Thyroid gland (tissue), 4 donors: ENCODE results near the gene TTK. TPM values are rescaled to one million over a fixed set of nuclear protein-coding genes. Genes with fewer than 3 reads are reported as not detected.

Source experiments
- DNase-seq, 2 donors: peaks; one replicate each; pipeline ENCODE4 v3.0.0-alpha.2; 2019
- H3K27ac ChIP-seq, 3 donors: fragments of 200-600 bp; sonication (generic); 1 replicate in 2 of 3; 2 replicates in 1 of 3; pipeline ENCODE4 v1.5.1; 2016 to 2019; ENCODE audit warnings: mild to moderate bottlenecking in 1 of 3, moderate library complexity in 1 of 3
- H3K27me3 ChIP-seq: fragments of 200-600 bp; sonication (generic); one replicate; pipeline ENCODE4 v1.5.1; 2019
- H3K36me3 ChIP-seq, 2 donors: fragments of 200-600 bp; sonication (generic); one replicate each; pipeline ENCODE4 v1.5.1; 2016 to 2019
- H3K4me1 ChIP-seq, 2 donors: fragments of 200-600 bp; sonication (generic); one replicate each; pipeline ENCODE4 v1.5.1; 2017 to 2019
- H3K4me3 ChIP-seq, 3 donors: fragments of 200-600 bp; sonication (generic); replicated peaks in 1 of 3; 1 replicate in 2 of 3; 2 replicates in 1 of 3; pipeline ENCODE4 v1.5.1; 2016; ENCODE audit warnings: mild to moderate bottlenecking in 1 of 3
- H3K9me3 ChIP-seq: fragments of 200-600 bp; sonication (generic); one replicate; pipeline ENCODE4 v1.5.1; 2017
- POLR2A ChIP-seq, 2 donors: fragments of 450-650 bp; IDR thresholded peaks; one replicate each; pipeline ENCODE4 v1.6.1; 2017; ENCODE audit warnings: antibody characterized with exemption in 2 of 2, mild to moderate bottlenecking in 2 of 2, moderate library complexity in 1 of 2
- WGBS, 2 donors: methylation state at CpG; one replicate each; pipeline ENCODE4 v1.1.5; 2017; 5-methylcytosine and 5-hydroxymethylcytosine counted together
- intact Hi-C: fragments of 100-400 bp; cut with DNase I; formaldehyde crosslinking; loops from one replicate; pipeline ENCODE4 v1.15.1; 2023
- total RNA-seq, 4 donors: library from RNA; depleted of rRNA; stranded (reverse); fragments of >200 nt; gene quantifications; one replicate each; pipeline ENCODE4 v1.2.3, GENCODE V29; 2016
- TF ChIP-seq, protein P1 (sequence below), 6 experiments: fragments of 200-600 bp in 3 of 6; fragments of 450-650 bp in 3 of 6; sonication (generic) in 3 of 6; IDR thresholded peaks; one replicate each; pipeline ENCODE4 v1.5.1; 2016 to 2019; ENCODE audit warnings: antibody characterized with exemption in 6 of 6, mild to moderate bottlenecking in 2 of 6, inconsistent platforms in 1 of 6, moderate library complexity in 1 of 6

The TTK gene
- total RNA-seq, 4 donors from 2014 or later = 0.33 to 1.9 (median 0.81) TPM; not detected in 1

DNA sequence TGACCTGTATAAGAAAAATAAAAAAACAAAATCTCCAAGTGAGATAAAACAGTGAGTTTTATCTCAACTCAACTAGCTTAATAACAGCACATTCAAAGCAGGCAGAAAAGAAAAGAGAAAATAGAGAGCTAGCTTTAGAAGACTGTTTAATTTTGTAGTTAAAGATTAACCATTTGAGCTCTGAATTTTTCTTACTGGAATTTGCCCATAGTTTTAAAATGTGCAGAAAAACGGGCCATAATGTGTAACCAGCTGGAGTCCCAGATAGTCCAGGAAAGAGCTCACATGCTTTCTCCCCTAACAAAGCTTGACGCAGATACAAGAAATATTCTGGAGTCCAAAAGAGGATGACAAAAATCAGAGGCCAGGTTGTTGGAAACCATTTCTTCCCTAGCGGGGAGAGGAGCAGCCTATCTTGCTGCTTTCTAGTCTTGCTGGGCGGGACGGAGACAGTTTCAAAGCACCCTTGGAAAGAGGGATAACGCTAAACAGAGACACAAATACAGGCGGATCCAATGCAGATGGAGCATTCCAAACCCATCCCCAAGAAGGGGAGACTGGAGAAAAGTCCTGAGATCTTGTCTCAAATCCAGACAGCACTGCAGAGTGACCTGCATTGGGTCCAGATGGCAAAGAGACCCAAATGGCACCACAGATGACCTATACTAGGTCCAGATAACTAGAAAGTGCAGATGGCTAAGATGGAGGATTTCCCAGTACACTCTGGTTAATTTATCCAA, 16.1 kb downstream of the TTK start:
- no peak for DNase-seq
- H3K36me3 ChIP-seq = no peaks in the 10 kb centered on the region
- WGBS, 2 donors = 92 to 97% methylated on average over 7 of the region's 7 CpGs
- no peak overlapping the region for H3K4me3 ChIP-seq
- no peaks in the 10 kb centered on the region for H3K4me1 ChIP-seq
- H3K9me3 ChIP-seq = no peaks in the 10 kb centered on the region
- TF ChIP-seq, protein P1, sequence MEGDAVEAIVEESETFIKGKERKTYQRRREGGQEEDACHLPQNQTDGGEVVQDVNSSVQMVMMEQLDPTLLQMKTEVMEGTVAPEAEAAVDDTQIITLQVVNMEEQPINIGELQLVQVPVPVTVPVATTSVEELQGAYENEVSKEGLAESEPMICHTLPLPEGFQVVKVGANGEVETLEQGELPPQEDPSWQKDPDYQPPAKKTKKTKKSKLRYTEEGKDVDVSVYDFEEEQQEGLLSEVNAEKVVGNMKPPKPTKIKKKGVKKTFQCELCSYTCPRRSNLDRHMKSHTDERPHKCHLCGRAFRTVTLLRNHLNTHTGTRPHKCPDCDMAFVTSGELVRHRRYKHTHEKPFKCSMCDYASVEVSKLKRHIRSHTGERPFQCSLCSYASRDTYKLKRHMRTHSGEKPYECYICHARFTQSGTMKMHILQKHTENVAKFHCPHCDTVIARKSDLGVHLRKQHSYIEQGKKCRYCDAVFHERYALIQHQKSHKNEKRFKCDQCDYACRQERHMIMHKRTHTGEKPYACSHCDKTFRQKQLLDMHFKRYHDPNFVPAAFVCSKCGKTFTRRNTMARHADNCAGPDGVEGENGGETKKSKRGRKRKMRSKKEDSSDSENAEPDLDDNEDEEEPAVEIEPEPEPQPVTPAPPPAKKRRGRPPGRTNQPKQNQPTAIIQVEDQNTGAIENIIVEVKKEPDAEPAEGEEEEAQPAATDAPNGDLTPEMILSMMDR (IDR thresholded peaks at IDR 0.05) = no peak
- no peak for TF ChIP-seq POLR2A (IDR thresholded peaks at IDR 0.05)
- H3K27me3 ChIP-seq = no peaks in the 10 kb centered on the region
- intact Hi-C loops = no loop called here
- H3K27ac ChIP-seq = no peak overlapping the region

DNA sequence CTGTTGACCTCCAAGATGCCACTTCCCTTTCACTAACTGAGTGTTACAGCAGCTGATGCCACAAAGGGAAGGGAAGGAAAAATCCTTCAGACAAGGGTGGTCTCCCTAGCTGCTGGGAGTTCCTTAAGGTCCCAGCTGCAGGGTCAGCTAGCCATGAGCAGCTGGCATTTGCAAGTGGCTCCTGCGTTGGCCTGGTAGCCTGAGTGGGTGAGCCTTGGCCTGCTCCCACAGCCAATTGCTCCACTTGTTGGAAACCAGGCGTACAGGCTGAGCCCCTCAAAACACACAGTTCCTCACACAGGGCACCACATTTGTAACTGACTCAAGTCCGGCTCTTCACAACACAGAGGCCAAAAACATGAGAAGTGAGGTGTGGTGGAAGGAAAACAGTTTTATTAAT, 16.7 kb downstream of the TTK start:
- no peaks in the 10 kb centered on the region for H3K36me3 ChIP-seq
- intact Hi-C loops = no loop called here
- no peaks in the 10 kb centered on the region for H3K27me3 ChIP-seq
- no peak overlapping the region for H3K4me3 ChIP-seq
- no peak for DNase-seq
- H3K4me1 ChIP-seq = no peaks in the 10 kb centered on the region
- no peak overlapping the region for H3K27ac ChIP-seq
- WGBS, 2 donors = 98 to 99% methylated on average over 3 of the region's 3 CpGs
- no peak for TF ChIP-seq POLR2A (IDR thresholded peaks at IDR 0.05)
- TF ChIP-seq, protein P1 (IDR thresholded peaks at IDR 0.05) = no peak
- H3K9me3 ChIP-seq = no peaks in the 10 kb centered on the region

DNA sequence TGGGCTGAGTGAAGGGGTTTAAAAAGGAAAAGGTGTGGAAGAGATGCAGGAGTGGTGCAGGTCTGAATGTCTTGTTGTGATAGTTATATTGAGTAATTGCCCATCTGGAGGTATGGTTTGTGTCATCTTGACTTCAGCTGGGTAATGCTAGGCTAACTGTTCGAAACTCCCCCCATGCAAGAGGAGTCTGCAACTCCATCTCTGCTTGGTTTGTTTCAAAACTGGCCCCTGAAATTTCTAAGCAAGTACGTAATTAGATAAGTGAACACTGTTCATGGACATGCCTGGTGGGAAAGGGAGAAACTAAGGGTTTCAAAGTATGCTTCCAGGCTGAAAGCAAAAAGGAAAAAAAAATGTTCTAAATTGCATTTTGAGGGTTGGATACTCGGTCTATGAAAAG, 17.1 kb downstream of the TTK start:
- Histone ChIP-seq H3K4me1 (no peaks in the 10 kb centered on the region), H3K36me3 (no peaks in the 10 kb centered on the region), H3K4me3 (no peak overlapping the region), H3K9me3 (no peaks in the 10 kb centered on the region), H3K27me3 (no peaks in the 10 kb centered on the region), H3K27ac (no peak overlapping the region)
- WGBS, 2 donors = 92 to 96% methylated on average over 3 of the region's 3 CpGs
- no peak for DNase-seq
- TF ChIP-seq POLR2A (IDR thresholded peaks at IDR 0.05) = no peak
- TF ChIP-seq, protein P1 (IDR thresholded peaks at IDR 0.05) = no peak
- intact Hi-C loops = no loop called here

DNA sequence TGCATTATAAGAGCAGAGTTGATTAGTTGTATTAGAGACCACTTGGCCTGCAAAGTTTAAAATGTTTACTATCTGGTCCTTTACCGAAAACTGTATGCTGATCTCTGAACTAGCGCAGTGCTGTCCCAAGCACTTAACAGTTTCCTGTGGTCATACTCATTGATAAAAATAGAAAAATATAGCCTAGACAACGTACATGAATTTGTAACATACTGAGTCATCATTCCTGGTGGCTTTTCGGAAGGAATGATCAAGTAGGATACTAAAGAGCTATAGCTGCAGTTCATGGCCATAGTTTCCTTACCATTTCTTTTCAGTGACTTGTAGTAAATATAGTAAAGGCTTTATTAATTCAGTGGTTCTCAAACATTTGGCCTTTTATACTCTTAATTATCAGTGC, 18.4 kb downstream of the TTK start:
- Histone ChIP-seq H3K36me3 (no peaks in the 10 kb centered on the region), H3K4me1 (no peaks in the 10 kb centered on the region), H3K9me3 (no peaks in the 10 kb centered on the region), H3K4me3 (no peak overlapping the region), H3K27me3 (no peaks in the 10 kb centered on the region), H3K27ac (no peak overlapping the region)
- intact Hi-C loops = no loop called here
- 87 to 95% methylated on average over 4 of the region's 4 CpGs for WGBS, 2 donors
- TF ChIP-seq, protein P1 (IDR thresholded peaks at IDR 0.05) = no peak
- TF ChIP-seq POLR2A (IDR thresholded peaks at IDR 0.05) = no peak
- DNase-seq = no peak

DNA sequence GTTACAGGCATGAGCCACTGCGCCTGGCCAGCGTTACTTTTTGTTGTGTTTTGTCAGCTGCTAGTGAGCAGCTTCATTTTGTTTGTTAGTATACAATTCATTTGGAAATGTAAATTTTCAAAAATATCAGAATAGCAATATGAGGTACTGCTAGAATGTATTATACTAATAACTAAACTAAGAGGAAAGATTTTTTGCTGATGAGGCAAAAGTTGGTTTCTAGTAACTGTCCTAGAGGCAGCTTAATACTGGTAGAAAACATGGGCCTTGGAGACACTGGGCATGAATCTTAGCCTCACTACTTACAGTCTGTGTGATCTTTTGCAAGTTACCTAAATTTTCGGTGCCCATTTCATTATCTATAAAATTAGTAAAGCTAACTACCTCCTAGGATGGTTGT, 24.1 kb downstream of the TTK start:
- Histone ChIP-seq H3K27me3 (no peaks in the 10 kb centered on the region), H3K4me3 (no peak overlapping the region), H3K36me3 (no peaks in the 10 kb centered on the region), H3K27ac (no peak overlapping the region), H3K4me1 (no peaks in the 10 kb centered on the region), H3K9me3 (no peaks in the 10 kb centered on the region)
- DNase-seq = no peak
- 83 to 96% methylated on average over 3 of the region's 3 CpGs for WGBS, 2 donors
- TF ChIP-seq, protein P1 (IDR thresholded peaks at IDR 0.05) = no peak
- TF ChIP-seq POLR2A (IDR thresholded peaks at IDR 0.05) = no peak
- intact Hi-C loops = no loop called here
